Measurements from ENCODE around the gene PROCA1.
"Not testable (repeated sequence)": the region's sequence is repeated elsewhere in the genome, so short reads cannot be mapped to it uniquely, and the experiment has no call there.

PROCA1 gene

DNA sequence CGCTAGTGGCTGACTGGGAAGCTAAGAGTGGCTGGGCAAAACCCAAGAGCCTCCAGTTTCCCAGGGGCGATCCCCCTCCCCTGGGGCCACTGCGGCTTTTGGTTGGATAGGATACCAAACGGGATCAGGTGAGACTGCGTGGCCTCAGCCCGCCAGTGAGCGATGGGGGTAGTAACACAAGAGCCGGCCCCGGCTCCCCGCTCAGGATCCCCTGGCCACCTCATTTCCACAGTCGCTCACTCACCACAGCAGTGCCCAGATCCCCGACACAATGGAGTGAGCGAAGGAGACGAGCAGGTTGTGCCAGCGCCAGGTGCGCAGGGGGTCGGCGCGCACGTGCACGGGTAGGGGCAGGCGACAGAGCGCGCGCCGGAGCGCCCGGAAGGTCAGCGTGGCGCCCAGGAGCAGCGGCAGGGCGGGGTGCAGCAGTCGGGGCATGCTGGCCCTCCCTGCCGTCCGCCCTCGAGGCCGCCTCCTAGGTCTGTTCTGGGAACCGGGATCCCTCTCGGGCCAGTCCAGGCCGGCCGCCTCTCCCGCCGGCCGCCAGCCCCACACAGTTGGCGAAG is 14.1 kb upstream of the PROCA1 start:
- no peak for DNase-seq
- peak; percentile 44 for TF ChIP-seq POLR2A (IDR thresholded peaks at IDR 0.05; ENCODE audit: low read length)
- no peak for TF ChIP-seq GATA1 (IDR thresholded peaks at IDR 0.05; ENCODE audit: low read depth, low read length)

DNA sequence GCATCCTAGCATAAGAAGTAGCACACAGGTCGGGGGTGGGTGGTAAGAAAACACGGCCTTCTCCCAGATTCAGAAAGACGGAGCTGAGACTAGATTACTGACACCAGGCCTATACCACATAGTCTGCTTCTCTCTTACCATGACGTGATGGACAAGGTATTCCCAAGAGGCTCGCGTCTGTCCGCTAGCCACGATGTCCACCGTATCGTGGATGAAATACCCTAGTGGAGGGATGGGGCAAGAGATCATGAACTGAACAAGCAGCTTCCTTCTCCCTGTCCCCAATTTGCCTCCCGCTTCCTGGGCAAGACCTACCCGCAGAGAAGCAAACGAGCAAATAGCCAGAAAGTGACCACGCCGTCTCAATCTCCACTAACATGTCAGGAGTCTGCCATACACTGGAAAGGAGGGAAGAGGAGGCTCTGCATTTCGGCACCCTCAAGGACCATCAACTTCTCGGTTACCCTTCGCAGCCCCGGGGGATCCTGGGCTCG is 13.5 kb upstream of the PROCA1 start:
- peak; percentile 63 to 68 for DNase-seq
- TF ChIP-seq POLR2A (IDR thresholded peaks at IDR 0.05; ENCODE audit: low read length) = peak; percentile 67
- no peak for TF ChIP-seq GATA1 (IDR thresholded peaks at IDR 0.05; ENCODE audit: low read depth, low read length)

DNA sequence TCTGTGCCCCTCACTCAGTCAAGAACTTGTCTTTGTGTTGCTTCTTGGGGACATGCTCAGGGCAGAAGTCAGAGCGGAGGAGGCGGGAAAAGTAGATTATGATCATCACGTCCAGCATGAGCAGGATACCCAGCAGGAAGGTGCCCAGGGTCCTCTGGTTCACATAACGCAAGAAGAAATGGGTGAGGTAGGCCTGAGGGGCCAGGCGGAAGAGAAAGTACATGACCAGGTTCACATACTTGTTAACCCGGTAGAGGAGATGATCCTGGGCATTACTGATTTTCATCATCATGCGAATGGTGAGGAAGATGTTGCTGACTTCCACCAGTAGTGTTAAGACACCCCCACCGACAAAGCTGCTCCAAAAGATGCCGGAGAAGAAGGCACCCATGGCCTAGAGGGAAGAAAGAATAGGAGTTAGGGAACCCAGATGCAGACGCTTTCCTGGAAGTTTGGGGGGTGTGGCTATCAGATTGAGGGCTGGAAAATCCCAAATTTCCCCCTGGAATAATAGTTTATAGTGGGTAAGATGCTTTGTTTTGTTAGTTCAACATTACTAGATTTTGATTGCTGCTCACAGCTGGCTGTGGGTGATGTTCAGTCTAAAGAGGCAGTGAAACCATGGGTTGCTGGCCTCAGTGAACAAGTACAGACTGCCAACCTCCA is 12.9 kb upstream of the PROCA1 start:
- DNase-seq = peak in 1 of 2 experiments; percentile 42
- TF ChIP-seq POLR2A (IDR thresholded peaks at IDR 0.05; ENCODE audit: low read length) (no peak), GATA1 (IDR thresholded peaks at IDR 0.05; ENCODE audit: low read depth, low read length) (no peak)

DNA sequence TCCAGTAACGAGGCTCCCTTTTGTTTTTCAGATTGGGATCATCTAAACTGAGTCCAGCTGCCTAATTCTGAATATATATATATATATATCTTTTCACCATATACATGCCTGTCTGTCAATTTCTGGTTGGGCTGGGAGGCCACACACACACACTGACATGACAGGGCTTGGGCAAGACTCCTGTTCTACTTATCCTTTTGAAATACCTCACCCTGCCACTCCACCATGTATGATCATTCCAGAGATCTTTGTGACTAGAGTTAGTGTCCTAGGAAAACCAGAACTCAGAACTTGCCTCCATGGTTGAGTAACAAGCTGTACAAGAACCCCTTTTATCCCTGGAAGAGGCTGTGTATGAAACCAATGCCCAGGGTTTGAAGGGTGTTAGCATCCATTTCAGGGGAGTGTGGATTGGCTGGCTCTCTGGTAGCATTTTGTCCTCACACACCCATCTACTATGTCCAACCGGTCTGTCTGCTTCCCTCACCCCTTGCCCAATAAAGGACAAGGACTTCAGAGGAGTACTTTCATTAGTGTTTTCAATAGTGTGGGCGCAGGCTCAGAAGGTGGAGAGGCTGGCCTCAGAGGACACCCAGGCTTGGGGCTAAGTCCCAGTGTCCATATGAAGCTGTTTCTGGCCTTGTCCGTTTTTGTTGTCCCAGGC is 12.3 kb upstream of the PROCA1 start:
- not testable (repeated sequence) for DNase-seq

DNA sequence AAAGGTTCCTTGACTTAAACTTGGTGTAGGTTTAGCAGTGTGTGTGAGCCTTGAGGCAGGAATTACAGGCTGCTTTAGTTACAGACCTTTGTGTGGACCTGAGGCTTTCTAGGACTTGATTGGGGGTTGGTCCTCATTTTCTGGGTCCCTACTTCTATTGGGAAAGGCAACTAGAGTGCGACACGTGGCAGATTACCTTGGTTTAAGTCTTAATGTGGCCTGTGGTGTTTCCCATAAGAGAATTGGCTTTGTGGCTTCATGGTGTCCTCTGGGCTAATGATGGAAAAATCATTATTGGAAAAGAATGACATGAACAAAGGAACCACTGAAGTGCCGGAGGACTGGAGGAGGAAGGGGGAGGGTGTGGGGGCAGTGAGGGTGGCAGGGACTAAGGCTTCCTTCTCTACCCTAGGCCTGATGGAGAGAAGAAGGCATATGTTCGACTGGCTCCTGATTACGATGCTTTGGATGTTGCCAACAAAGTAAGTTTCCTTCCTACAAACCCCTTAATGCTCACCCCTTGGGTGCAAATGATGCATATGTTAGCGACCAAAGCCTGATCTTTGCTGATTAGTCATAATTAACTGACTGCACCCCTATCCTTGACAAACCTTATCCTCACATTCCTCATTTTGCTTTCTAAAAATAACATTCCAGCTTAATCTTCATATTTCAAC is 11.6 kb upstream of the PROCA1 start:
- no peak for DNase-seq

DNA sequence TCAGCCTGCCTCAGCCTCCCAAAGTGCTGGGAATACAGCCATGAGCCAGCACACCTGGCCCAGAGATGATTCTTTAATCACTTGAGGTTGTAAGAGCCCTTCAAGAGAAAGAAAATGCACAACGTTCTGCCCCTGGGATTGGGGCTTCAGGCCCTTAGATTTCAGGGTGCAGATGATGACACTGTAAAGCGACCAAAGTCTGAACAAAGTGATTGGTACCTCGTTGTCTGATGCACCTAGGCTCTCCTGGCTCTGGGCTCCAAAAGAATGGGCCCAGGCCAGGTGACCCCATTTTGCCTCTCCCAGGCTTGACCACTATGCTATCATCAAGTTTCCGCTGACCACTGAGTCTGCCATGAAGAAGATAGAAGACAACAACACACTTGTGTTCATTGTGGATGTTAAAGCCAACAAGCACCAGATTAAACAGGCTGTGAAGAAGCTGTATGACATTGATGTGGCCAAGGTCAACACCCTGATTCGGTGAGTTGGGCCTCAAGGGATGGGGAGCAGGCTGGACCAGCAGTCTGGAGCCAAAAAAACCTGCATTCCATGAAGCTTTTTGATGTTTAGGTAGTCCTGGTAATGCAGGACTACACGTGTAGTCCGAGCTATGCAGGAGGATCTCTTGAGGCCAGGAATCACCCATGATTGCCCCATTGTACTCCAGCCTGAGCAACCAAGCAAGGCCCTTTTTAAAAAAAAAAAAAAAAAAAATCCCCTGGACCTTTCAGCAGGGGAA is 10.9 kb upstream of the PROCA1 start:
- no peak for TF ChIP-seq GATA1 (IDR thresholded peaks at IDR 0.05; ENCODE audit: low read depth, low read length)
- TF ChIP-seq POLR2A (IDR thresholded peaks at IDR 0.05; ENCODE audit: low read length) = no peak
- DNase-seq = no peak

More for the DNA sequence above, 11.6 kb upstream of the PROCA1 start:
- no peak for TF ChIP-seq GATA1 (IDR thresholded peaks at IDR 0.05; ENCODE audit: low read depth, low read length)
- no peak for TF ChIP-seq POLR2A (IDR thresholded peaks at IDR 0.05; ENCODE audit: low read length)

DNA sequence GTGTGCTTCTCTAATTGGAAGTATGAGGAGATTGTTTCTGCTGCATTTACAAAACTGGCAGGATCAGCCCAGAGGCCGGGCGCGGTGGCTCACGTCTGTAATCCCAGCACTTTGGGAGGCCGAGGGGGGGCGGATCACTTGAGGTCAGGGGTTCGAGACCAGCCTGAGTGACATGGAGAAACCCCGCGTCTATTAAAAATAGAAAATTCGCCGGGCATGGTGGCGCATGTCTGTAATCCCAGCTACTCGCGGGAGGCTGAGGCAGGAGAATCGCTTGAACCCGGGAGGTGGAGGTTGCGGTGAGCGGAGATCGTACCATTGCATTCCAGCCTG is 9.3 kb upstream of the PROCA1 start:
- not testable (repeated sequence) for DNase-seq

DNA sequence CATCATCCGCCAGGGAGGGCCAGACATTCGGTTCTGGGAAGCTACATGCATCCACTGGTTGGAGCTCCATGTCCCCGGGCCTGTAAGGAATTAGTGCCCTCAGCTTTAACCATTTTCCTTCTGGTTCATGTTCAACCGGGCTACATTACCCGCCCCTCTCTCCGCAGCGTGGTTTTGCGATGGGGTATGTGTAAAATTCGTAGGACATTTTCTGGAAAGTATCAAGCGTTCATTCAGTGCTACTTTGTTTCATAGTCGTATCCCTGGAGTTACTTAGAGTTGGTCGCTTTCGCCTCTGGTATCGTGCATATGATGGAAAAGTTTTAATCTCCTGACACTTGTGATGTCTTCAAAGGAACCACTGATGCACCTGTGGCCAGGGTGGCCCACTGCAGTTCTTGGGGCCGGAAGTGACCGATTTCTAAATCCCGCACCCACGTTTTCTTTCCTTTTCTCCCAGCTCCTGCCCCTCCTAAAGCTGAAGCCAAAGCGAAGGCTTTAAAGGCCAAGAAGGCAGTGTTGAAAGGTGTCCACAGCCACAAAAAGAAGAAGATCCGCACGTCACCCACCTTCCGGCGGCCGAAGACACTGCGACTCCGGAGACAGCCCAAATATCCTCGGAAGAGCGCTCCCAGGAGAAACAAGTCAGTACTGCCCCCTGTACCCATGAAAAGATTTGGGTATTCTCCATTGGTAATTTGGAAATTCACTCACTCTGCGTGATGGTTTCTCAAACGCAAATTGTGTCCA is 8.7 kb upstream of the PROCA1 start:
- peak; percentile 53 to 65 for DNase-seq
- TF ChIP-seq GATA1 (IDR thresholded peaks at IDR 0.05; ENCODE audit: low read depth, low read length) = no peak
- TF ChIP-seq POLR2A (IDR thresholded peaks at IDR 0.05; ENCODE audit: low read length) = peak; percentile 70

DNA sequence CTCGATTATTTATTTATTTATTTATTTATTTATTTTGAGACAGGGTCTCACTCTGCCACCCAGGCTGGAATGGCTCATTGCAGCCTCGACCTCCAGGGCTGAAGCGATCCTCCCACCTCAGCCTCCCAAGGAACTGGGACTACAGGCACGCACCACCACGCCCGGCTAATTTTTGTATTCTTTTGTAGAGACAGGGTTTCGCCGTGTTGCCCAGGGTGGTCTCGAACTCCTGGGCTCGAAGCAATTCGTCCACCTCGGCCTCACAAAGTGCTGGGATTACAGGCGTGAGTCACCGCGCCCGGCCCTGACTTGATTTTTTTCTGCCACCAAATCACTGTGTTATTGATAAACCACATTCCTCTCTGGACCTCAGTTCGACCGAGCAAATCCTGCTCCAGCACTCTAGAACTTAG is 7.3 kb upstream of the PROCA1 start:
- no peak for TF ChIP-seq POLR2A (IDR thresholded peaks at IDR 0.05; ENCODE audit: low read length)
- no peak for TF ChIP-seq GATA1 (IDR thresholded peaks at IDR 0.05; ENCODE audit: low read depth, low read length)
- peak in 1 of 2 experiments; percentile 63 for DNase-seq

DNA sequence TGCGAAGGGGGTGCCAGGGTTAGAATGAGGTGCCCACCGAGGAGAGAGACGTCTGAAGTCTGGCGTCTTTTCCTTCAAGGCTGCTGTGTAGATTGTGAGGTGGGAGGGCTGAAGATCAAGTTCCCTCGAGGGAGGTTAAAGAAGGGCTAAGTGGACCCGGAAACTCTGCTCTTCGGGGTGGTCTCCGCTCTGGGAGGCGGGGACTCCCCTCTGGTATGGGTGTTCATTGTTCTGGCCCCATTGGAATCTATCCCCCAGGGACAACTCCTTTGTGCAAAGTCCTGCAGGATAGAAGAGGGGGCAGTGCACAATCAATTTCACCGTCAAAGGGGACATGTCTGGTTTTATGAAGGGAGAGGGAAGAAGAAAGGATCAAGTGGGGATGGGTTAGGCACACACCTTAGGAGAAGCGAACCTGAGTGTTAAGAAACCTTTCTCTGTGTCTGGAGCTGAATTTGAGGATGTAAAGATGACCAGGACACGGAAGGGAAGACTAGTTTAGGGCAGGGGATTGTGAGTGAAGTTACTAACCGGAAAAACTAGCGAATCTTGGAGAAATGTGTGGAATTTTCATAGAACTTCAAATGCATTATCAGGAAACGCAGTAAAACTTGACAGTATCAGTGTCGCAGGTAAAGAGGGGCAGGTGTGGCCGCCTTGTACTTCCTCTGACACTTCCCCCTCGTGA is 6.8 kb upstream of the PROCA1 start:
- TF ChIP-seq POLR2A (IDR thresholded peaks at IDR 0.05; ENCODE audit: low read length) = no peak
- TF ChIP-seq GATA1 (IDR thresholded peaks at IDR 0.05; ENCODE audit: low read depth, low read length) = no peak
- no peak for DNase-seq

DNA sequence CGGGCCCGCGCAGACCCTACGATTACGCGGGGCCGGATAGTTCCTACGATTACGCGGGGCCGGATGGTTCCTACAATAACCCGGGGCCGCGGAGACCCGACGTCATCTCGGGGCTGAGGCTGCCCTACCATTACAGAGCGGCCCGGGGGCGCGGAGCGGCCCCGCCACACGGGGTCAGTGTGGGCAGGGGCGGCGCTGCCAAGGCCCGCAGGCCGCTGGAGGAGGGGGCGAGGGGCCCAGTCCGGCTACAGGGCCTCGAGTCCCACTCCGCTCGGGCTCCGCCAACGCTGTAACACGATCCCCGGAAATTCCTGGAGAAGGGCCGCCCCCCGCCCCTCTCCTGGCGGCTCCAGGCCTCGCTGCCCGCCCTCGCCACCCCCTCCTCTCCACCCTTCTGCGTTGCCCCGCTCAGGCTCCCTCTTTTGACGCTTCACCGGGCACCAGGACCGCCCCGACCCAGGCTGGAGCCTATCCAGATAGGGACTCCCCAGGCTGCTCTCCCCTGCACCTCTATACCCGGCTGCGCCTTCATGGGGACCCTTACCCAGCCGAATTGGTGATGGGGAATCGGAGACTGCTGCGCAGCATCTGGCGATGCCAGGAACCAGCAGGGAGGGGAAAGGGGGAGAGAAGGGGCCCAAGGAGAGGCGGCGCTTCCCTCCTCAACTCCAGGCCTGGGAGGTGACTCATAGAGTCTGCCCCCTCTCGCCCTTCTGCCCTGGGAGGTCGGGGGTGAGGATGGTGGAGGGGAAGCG is 6.1 kb upstream of the PROCA1 start, which contains the start of gene RAB34:
TSS of gene RAB34 (minus strand) at position 291 of the 755 bp plus-strand sequence. CDS start 602 bp downstream, outside the sequence.
- no peak for TF ChIP-seq POLR2A (IDR thresholded peaks at IDR 0.05; ENCODE audit: low read length)
- no peak for TF ChIP-seq GATA1 (IDR thresholded peaks at IDR 0.05; ENCODE audit: low read depth, low read length)
- peak in 1 of 2 experiments; percentile 17 for DNase-seq

Data from erythroblast (primary cell).